Endothelial cell of umbilical vein (primary cell): Measurements from ENCODE around the gene SMAD3. TPM values are rescaled to one million over a fixed set of nuclear protein-coding genes. Genes with fewer than 3 reads are reported as not detected.

ENCODE experiments used
- BruUV-seq: library from RNA; stranded (reverse); fragments of 400-500 nt; replicated peaks from 2 replicates; lab custom pipeline; 2021; lab: Mats Ljungman, UMichigan
- CTCF ChIA-PET: fragments of 300-600, 350-600 bp; sonication (Branson Sonifier 250); formaldehyde crosslinking; loops from one replicate; lab custom pipeline; 2021; ENCODE audit warnings: antibody characterized with exemption, inconsistent platforms; lab: Charles Lee
- POLR2A ChIA-PET: fragments of 300-600, 350-600 bp; sonication (Branson Sonifier 250); formaldehyde crosslinking; loops from one replicate; lab custom pipeline; 2021; ENCODE audit warnings: antibody characterized with exemption, inconsistent platforms; lab: Charles Lee
- DNase-seq: peaks from one replicate; pipeline ENCODE4 v3.0.0-alpha.2; 2011; ENCODE audit warnings: low read depth, low spot score
- FAIRE-seq: peaks from 2 replicates; lab custom pipeline; 2011; peaks lifted over from hg19 to GRCh38; lab: Jason Lieb, UNC
- H2AFZ ChIP-seq: 2 replicates; pipeline ENCODE4 v1.6.0; 2012; ENCODE audit warnings: low read depth, low read length, control low read depth, inconsistent platforms
- H3K27ac ChIP-seq: 2 replicates; pipeline ENCODE4 v1.5.1; 2011; ENCODE audit warnings: low read depth, mild to moderate bottlenecking, control low read depth, low read length, moderate library complexity; ENCODE audit not compliant: insufficient read depth
- H3K27me3 ChIP-seq, 2 experiments: 2 replicates each; pipeline versions ENCODE4 v1.6.0 to v1.6.1; 2011; ENCODE audit warnings: low read length in 2 of 2, mixed read lengths in 1 of 2; ENCODE audit not compliant: control insufficient read depth in 2 of 2, insufficient read depth in 2 of 2
- H3K36me3 ChIP-seq, 2 experiments: 2 replicates in 1 of 2; 3 replicates in 1 of 2; pipeline ENCODE4 v1.5.1; 2011; ENCODE audit warnings: low read length in 2 of 2, mild to moderate bottlenecking in 1 of 2, moderate library complexity in 1 of 2; ENCODE audit not compliant: control insufficient read depth in 2 of 2, insufficient read depth in 2 of 2; ENCODE audit errors: extremely low read depth in 1 of 2
- H3K4me1 ChIP-seq: 3 replicates; pipeline ENCODE4 v1.5.1; 2011; ENCODE audit warnings: mild to moderate bottlenecking, low read length; ENCODE audit not compliant: control insufficient read depth, insufficient read depth; ENCODE audit errors: extremely low read depth
- H3K4me2 ChIP-seq: 2 replicates; pipeline ENCODE4 v1.6.1; 2011; ENCODE audit warnings: low read length, control low read depth, mixed read lengths; ENCODE audit not compliant: insufficient read depth
- H3K4me3 ChIP-seq, 3 experiments: fragments of 200-600 bp in 1 of 3; sonication (generic), shearing (Covaris generic) in 1 of 3; replicated peaks in 1 of 3; 2 replicates each; pipeline ENCODE4 v1.5.1; 2011 to 2016; ENCODE audit warnings: control low read depth in 3 of 3, low read length in 3 of 3, mild to moderate bottlenecking in 2 of 3, inconsistent platforms in 1 of 3, low read depth in 1 of 3, moderate library complexity in 1 of 3; ENCODE audit not compliant: insufficient read depth in 1 of 3
- H3K79me2 ChIP-seq: 2 replicates; pipeline ENCODE4 v1.6.0; 2012; ENCODE audit warnings: low read length, inconsistent platforms; ENCODE audit not compliant: control insufficient read depth, insufficient read depth
- H3K9ac ChIP-seq: replicated peaks from 2 replicates; pipeline ENCODE3; 2011; ENCODE audit warnings: low read length, control low read depth; ENCODE audit not compliant: insufficient read depth; ENCODE audit errors: extremely low read depth
- H3K9me1 ChIP-seq: replicated peaks from 3 replicates; pipeline ENCODE4 v1.6.0; 2011; ENCODE audit warnings: mild to moderate bottlenecking, low read length; ENCODE audit not compliant: control insufficient read depth, insufficient read depth; ENCODE audit errors: extremely low read depth
- H3K9me3 ChIP-seq: replicated peaks from 2 replicates; pipeline ENCODE4 v1.5.1; 2012; ENCODE audit warnings: low read length, inconsistent platforms; ENCODE audit not compliant: control insufficient read depth, insufficient read depth
- H4K20me1 ChIP-seq: replicated peaks from 2 replicates; pipeline ENCODE3; 2011; ENCODE audit warnings: mild to moderate bottlenecking, low read length; ENCODE audit not compliant: control insufficient read depth, insufficient read depth; ENCODE audit errors: extremely low read depth
- CTCF ChIP-seq, 2 donors: IDR thresholded peaks; 1 replicate in 1 of 2; 2 replicates in 1 of 2; pipeline ENCODE4 v1.5.1; 2011; ENCODE audit warnings: low read length in 2 of 2, mild to moderate bottlenecking in 2 of 2, moderate library complexity in 2 of 2, control low read depth in 1 of 2, inconsistent platforms in 1 of 2, low read depth in 1 of 2; ENCODE audit not compliant: insufficient read depth in 1 of 2; ENCODE audit errors: extremely low read depth in 1 of 2
- EZH2 ChIP-seq: IDR thresholded peaks from 2 replicates; pipeline ENCODE4 v1.6.1; 2012; ENCODE audit warnings: borderline replicate concordance, low read depth, mild to moderate bottlenecking, moderate library complexity, low read length, inconsistent platforms; ENCODE audit not compliant: severe bottlenecking
- FOS ChIP-seq: IDR thresholded peaks from 2 replicates; pipeline ENCODE4 v1.6.1; 2011; ENCODE audit warnings: mild to moderate bottlenecking, low read length, moderate library complexity, borderline replicate concordance; ENCODE audit not compliant: insufficient read depth
- GATA2 ChIP-seq: IDR thresholded peaks from 2 replicates; pipeline ENCODE4 v1.7.0; 2011; ENCODE audit warnings: low read depth, mild to moderate bottlenecking, moderate library complexity, mixed read lengths, low read length; ENCODE audit not compliant: insufficient read length, insufficient read depth
- JUN ChIP-seq: IDR thresholded peaks from 2 replicates; pipeline ENCODE4 v1.6.1; 2011; ENCODE audit warnings: borderline replicate concordance, low read depth; ENCODE audit not compliant: insufficient read length, insufficient read depth
- MAX ChIP-seq: IDR thresholded peaks from 2 replicates; pipeline ENCODE4 v1.6.1; 2011; ENCODE audit not compliant: insufficient read depth, insufficient read length
- MYC ChIP-seq: IDR thresholded peaks from one replicate; pipeline ENCODE4 v1.6.1; 2011; ENCODE audit warnings: mild to moderate bottlenecking, low read depth, low read length
- POLR2A ChIP-seq: IDR thresholded peaks from 2 replicates; pipeline ENCODE4 v1.6.1; 2012; ENCODE audit warnings: low read depth, mild to moderate bottlenecking, control low read depth, low read length
- POLR2AphosphoS5 ChIP-seq: IDR thresholded peaks from 2 replicates; pipeline ENCODE4 v1.6.1; 2012; ENCODE audit warnings: low read depth, mild to moderate bottlenecking, control low read depth, low read length, moderate library complexity; ENCODE audit not compliant: insufficient read depth
- dilution Hi-C: fragments of 300-500 bp; cut with MboI; formaldehyde crosslinking; loops from one replicate; pipeline ENCODE4 v1.15.0; 2019; ENCODE audit warnings: low sequenced_read_pairs; ENCODE audit not compliant: extremely low pct_ligation_motif_present
- intact Hi-C: fragments of 100-400 bp; cut with micrococcal nuclease; formaldehyde crosslinking; loops from one replicate; pipeline ENCODE4 v1.10.0; 2022
- polyA plus RNA-seq, 4 experiments: library from polyadenylated mRNA; depleted of rRNA in 3 of 4; stranded (reverse) in 3 of 4; unstranded in 1 of 4; fragments of >200 nt; gene quantifications; 2 replicates each; pipeline versions ENCODE4 v1.2.1 to v1.2.3, GENCODE V29; 2011 to 2012; ENCODE audit warnings: missing spikeins in 1 of 4
- total RNA-seq: library from RNA; stranded (reverse); gene quantifications from 2 replicates; pipeline ENCODE4 v1.2.3, GENCODE V29; 2021

SMAD3 gene
- total and polyA plus RNA-seq, 2 donors (not counting 3 experiments of a cell fraction or from before 2014, with no cell fraction given), result 56.4 to 88.2 TPM

- Histone ChIP-seq H3K36me3 (peaks cover 9 to 16% of the 10 kb centered on the region in 2 experiments), H3K9me1 (no peaks in the 10 kb centered on the region), H3K9me3 (no peaks in the 10 kb centered on the region), H3K27me3 (no peaks in the 10 kb centered on the region), H3K27ac (peak overlapping the region; percentile 83), H3K9ac (peak overlapping the region; percentile 45), H3K4me3 (no peak overlapping the region), H4K20me1 (no peaks in the 10 kb centered on the region), H3K4me1 (peaks cover 51% of the 10 kb centered on the region), H2AFZ (no peak overlapping the region), H3K4me2 (no peak overlapping the region), H3K79me2 (peaks cover 75% of the 10 kb centered on the region)
- dilution Hi-C loops, result no loop called here
- CTCF ChIA-PET, result interaction anchor here (1.2 to 1.7 kb wide), 3 partner anchors 16 to 268 kb away, joined by 3 to 5 read pairs (median 4); no protein-coding TSS in a partner anchor
- POLR2A ChIA-PET, result interaction anchor here (2.3 kb wide), 1 partner anchor 16 kb away, joined by 6 read pairs; no protein-coding TSS in a partner anchor
- no TSS peak for BruUV-seq
- no peak for DNase-seq
- FAIRE-seq, result no peak
- TF ChIP-seq GATA2 (no peak), POLR2AphosphoS5 (no peak), MYC (no peak), CTCF (IDR thresholded peaks at IDR 0.05; ENCODE audit: extremely low read depth in 1 of 2, insufficient read depth in 1 of 2, low read depth in 1 of 2, low read length in 2 of 2) (no peak), FOS (no peak), MAX (no peak), POLR2A (no peak), JUN (no peak), EZH2 (no peak)
- intact Hi-C loops, result loop anchor here (1.0 kb wide), 1 partner anchor 15 kb away; no protein-coding TSS in a partner anchor
Measured at GRCh38 chr15:67164811-67165253, 99.4 kb downstream of the SMAD3 start.
